GM21381 (cell line): ENCODE results near the gene RASGEF1C.

Source experiments
- ATAC-seq: cut with Tn5 transposase; IDR thresholded peaks from one replicate; pipeline ENCODE4 v1.9.1; 2021; ENCODE audit warnings: mild to moderate bottlenecking, moderate library complexity; ENCODE audit not compliant: unreplicated experiment

Gene RASGEF1C

GRCh38 chr5:180122875-180123274, 86.1 kb downstream of the RASGEF1C start:
- ATAC-seq = no peak

- no peak for ATAC-seq
These were observed 87.1 kb downstream of the RASGEF1C start for GRCh38 chr5:180121826-180122413.

GRCh38 chr5:180120237-180121101, 88.5 kb downstream of the RASGEF1C start:
- ATAC-seq = no peak

- no peak for ATAC-seq
These were observed 89.1 kb downstream of the RASGEF1C start for GRCh38 chr5:180119903-180120236.

GRCh38 chr5:180119031-180119902, 89.7 kb downstream of the RASGEF1C start:
- ATAC-seq = no peak

- no peak for ATAC-seq
These were observed 90.6 kb downstream of the RASGEF1C start for GRCh38 chr5:180118391-180118791.

- ATAC-seq = no peak
These were observed 91.8 kb downstream of the RASGEF1C start for GRCh38 chr5:180117000-180117725.

GRCh38 chr5:180116077-180116999, 92.7 kb downstream of the RASGEF1C start:
- ATAC-seq = no peak

GRCh38 chr5:180115326-180116076, 93.5 kb downstream of the RASGEF1C start:
- no peak for ATAC-seq

- ATAC-seq = no peak
These were observed 94.6 kb downstream of the RASGEF1C start for GRCh38 chr5:180114304-180115003.

- ATAC-seq = no peak
These were observed 95.2 kb downstream of the RASGEF1C start for GRCh38 chr5:180113660-180114303.

GRCh38 chr5:180112181-180112861, 96.7 kb downstream of the RASGEF1C start:
- ATAC-seq = no peak

GRCh38 chr5:180111273-180112002, 97.6 kb downstream of the RASGEF1C start:
- no peak for ATAC-seq

GRCh38 chr5:180109920-180110319, 99.1 kb downstream of the RASGEF1C start:
- no peak for ATAC-seq

- ATAC-seq = no peak
These were observed 102.0 kb downstream of the RASGEF1C start for GRCh38 chr5:180107005-180107404.

GRCh38 chr5:180105827-180106312, 103.1 kb downstream of the RASGEF1C start:
- no peak for ATAC-seq

GRCh38 chr5:180104168-180104530, 104.9 kb downstream of the RASGEF1C start:
- ATAC-seq = no peak
